Liver (tissue), 9 donors: ENCODE results near the gene DAG1. TPM values are rescaled to one million over a fixed set of nuclear protein-coding genes. Genes with fewer than 3 reads are reported as not detected.
A peak's percentile ranks its signal among the peaks of the same experiment; 100 is the strongest.

Source experiments
- DNase-seq: peaks from one replicate; pipeline ENCODE4 v3.0.0-alpha.2; 2017; ENCODE audit warnings: low spot score
- H3K27ac ChIP-seq, 2 donors: one replicate each; pipeline ENCODE4 v1.7.0; 2013; ENCODE audit warnings: inconsistent platforms in 2 of 2, low read length in 2 of 2, control low read depth in 1 of 2, low read depth in 1 of 2, mild to moderate bottlenecking in 1 of 2
- H3K27me3 ChIP-seq, 4 donors: one replicate each; pipeline versions ENCODE4 v1.6.1 to v1.7.0; 2013; ENCODE audit warnings: low read length in 3 of 4, inconsistent platforms in 1 of 4, mild to moderate bottlenecking in 1 of 4, moderate library complexity in 1 of 4; ENCODE audit not compliant: control insufficient read depth in 4 of 4, insufficient read depth in 4 of 4
- H3K36me3 ChIP-seq, 4 donors: one replicate each; pipeline versions ENCODE4 v1.6.1 to v1.7.0; 2013; ENCODE audit warnings: low read length in 3 of 4, mild to moderate bottlenecking in 3 of 4, low read depth in 1 of 4, moderate library complexity in 1 of 4; ENCODE audit not compliant: control insufficient read depth in 4 of 4, insufficient read depth in 3 of 4
- H3K4me1 ChIP-seq, 4 donors: one replicate each; pipeline versions ENCODE4 v1.6.1 to v1.7.0; 2013; ENCODE audit warnings: low read length in 3 of 4, mild to moderate bottlenecking in 3 of 4, moderate library complexity in 1 of 4; ENCODE audit not compliant: control insufficient read depth in 4 of 4, insufficient read depth in 4 of 4
- H3K4me3 ChIP-seq, 3 donors: one replicate each; pipeline versions ENCODE4 v1.6.1 to v1.7.0; 2013; ENCODE audit warnings: low read length in 3 of 3, control low read depth in 1 of 3, low read depth in 1 of 3, mild to moderate bottlenecking in 1 of 3
- H3K9ac ChIP-seq, 2 donors: one replicate each; pipeline ENCODE4 v1.7.0; 2013; ENCODE audit warnings: low read length in 2 of 2, mild to moderate bottlenecking in 2 of 2, moderate library complexity in 2 of 2, control low read depth in 1 of 2, low read depth in 1 of 2
- H3K9me3 ChIP-seq, 4 donors: one replicate each; pipeline versions ENCODE4 v1.6.1 to v1.7.0; 2013; ENCODE audit warnings: low read length in 3 of 4; ENCODE audit not compliant: control insufficient read depth in 4 of 4
- EGR1 ChIP-seq, 2 donors: IDR thresholded peaks; 2 replicates each; pipeline ENCODE4 v1.6.1; 2016 to 2018; ENCODE audit warnings: antibody characterized with exemption in 2 of 2, low read depth in 2 of 2
- HNF4A ChIP-seq, 2 donors: conservative IDR thresholded peaks; 2 replicates each; pipeline ENCODE4 v1.6.1; 2016; ENCODE audit warnings: antibody characterized with exemption in 2 of 2, mild to moderate bottlenecking in 2 of 2
- HNF4G ChIP-seq: IDR thresholded peaks from 2 replicates; pipeline ENCODE4 v1.6.1; 2016; ENCODE audit warnings: antibody characterized with exemption
- JUND ChIP-seq, 2 donors: IDR thresholded peaks; 2 replicates each; pipeline ENCODE4 v1.6.1; 2016; ENCODE audit warnings: antibody characterized with exemption in 2 of 2
- RAD21 ChIP-seq, 2 donors: IDR thresholded peaks; 2 replicates each; pipeline ENCODE4 v1.6.1; 2016; ENCODE audit warnings: antibody characterized with exemption in 2 of 2, mild to moderate bottlenecking in 2 of 2
- RXRA ChIP-seq, 2 donors: IDR thresholded peaks; 2 replicates each; pipeline ENCODE4 v1.6.1; 2017 to 2018; ENCODE audit warnings: antibody characterized with exemption in 2 of 2, mild to moderate bottlenecking in 1 of 2
- TAF1 ChIP-seq: conservative IDR thresholded peaks from 2 replicates; pipeline ENCODE4 v1.6.1; 2016; ENCODE audit warnings: antibody characterized with exemption, mild to moderate bottlenecking
- ZBTB33 ChIP-seq: IDR thresholded peaks from 2 replicates; pipeline ENCODE4 v1.6.1; 2016; ENCODE audit warnings: antibody characterized with exemption
- WGBS: extraction: QIAGEN DNeasy Blood & Tissue Kit; methylation state at CpG from one replicate; pipeline ENCODE4 v1.1.7; 2013; 5-methylcytosine and 5-hydroxymethylcytosine counted together
- polyA plus RNA-seq, 2 donors: library from polyadenylated mRNA; stranded (reverse) in 1 of 2; unstranded in 1 of 2; fragments of 200-250 nt in 1 of 2; fragments of >200 nt in 1 of 2; fragmentation: Nextera tagmentation in 1 of 2; extraction: Ambion mirVana in 1 of 2; gene quantifications; one replicate each; pipeline versions ENCODE4 v1.2.1 to v1.2.3, GENCODE V29; 2013 to 2015
- total RNA-seq, 2 donors: library from RNA; depleted of rRNA; stranded (reverse); fragments of >200 nt; gene quantifications; one replicate each; pipeline ENCODE4 v1.2.3, GENCODE V29; 2014
- TF ChIP-seq, protein P1 (sequence below): IDR thresholded peaks from 2 replicates; pipeline ENCODE4 v1.6.1; 2016; ENCODE audit warnings: antibody characterized with exemption
- TF ChIP-seq, protein P2 (sequence below): IDR thresholded peaks from 2 replicates; pipeline ENCODE4 v1.6.1; 2016; ENCODE audit warnings: antibody characterized with exemption
- TF ChIP-seq, protein P3 (sequence below): IDR thresholded peaks from 2 replicates; pipeline ENCODE4 v1.6.1; 2016; ENCODE audit warnings: antibody characterized with exemption, mild to moderate bottlenecking
- donor health status: healthy.
- donor health status: healthy.
- donor health status: healthy.
- donor health status: healthy.
- donor health status: healthy.

DAG1 gene
- total and polyA plus RNA-seq, 4 donors, result 12.1 to 54.4 (median 28.5) TPM

DNA sequence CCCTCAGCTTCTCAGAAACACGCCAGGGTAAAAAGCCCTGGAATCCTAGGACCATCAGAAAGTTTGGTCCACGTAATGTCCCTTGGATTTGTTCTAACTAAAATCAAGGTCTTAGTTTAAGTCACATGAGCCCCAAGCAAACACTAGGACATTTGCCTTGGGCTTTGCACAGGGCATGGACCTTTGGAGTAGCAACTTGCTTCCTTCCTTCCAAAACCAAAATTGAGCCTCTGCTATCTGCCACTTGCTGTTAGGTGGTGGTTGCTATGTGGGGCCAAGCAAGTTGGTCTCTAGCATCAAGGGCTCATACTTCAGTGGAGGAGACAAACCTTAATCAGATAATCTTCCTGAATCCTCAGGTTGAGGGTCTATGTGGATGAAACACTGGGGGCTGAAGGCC, 4.0 kb upstream of the DAG1 start:
- DNase-seq, result no peak
- H3K4me1 ChIP-seq, result peaks cover 4 to 17% (median 11%) of the 10 kb centered on the region in 4 donors
- no peak overlapping the region for H3K27ac ChIP-seq
- no peak overlapping the region for H3K9ac ChIP-seq
- no peak overlapping the region for H3K4me3 ChIP-seq
- H3K9me3 ChIP-seq, result no peaks in the 10 kb centered on the region
- TF ChIP-seq, protein P1, sequence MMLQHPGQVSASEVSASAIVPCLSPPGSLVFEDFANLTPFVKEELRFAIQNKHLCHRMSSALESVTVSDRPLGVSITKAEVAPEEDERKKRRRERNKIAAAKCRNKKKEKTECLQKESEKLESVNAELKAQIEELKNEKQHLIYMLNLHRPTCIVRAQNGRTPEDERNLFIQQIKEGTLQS, result no peak
- TF ChIP-seq HNF4G, result no peak
- no peak for TF ChIP-seq EGR1 (IDR thresholded peaks at IDR 0.05; ENCODE audit: low read depth in 2 of 2)
- TF ChIP-seq, protein P2, sequence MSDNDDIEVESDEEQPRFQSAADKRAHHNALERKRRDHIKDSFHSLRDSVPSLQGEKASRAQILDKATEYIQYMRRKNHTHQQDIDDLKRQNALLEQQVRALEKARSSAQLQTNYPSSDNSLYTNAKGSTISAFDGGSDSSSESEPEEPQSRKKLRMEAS, result no peak
- TF ChIP-seq, protein P3, sequence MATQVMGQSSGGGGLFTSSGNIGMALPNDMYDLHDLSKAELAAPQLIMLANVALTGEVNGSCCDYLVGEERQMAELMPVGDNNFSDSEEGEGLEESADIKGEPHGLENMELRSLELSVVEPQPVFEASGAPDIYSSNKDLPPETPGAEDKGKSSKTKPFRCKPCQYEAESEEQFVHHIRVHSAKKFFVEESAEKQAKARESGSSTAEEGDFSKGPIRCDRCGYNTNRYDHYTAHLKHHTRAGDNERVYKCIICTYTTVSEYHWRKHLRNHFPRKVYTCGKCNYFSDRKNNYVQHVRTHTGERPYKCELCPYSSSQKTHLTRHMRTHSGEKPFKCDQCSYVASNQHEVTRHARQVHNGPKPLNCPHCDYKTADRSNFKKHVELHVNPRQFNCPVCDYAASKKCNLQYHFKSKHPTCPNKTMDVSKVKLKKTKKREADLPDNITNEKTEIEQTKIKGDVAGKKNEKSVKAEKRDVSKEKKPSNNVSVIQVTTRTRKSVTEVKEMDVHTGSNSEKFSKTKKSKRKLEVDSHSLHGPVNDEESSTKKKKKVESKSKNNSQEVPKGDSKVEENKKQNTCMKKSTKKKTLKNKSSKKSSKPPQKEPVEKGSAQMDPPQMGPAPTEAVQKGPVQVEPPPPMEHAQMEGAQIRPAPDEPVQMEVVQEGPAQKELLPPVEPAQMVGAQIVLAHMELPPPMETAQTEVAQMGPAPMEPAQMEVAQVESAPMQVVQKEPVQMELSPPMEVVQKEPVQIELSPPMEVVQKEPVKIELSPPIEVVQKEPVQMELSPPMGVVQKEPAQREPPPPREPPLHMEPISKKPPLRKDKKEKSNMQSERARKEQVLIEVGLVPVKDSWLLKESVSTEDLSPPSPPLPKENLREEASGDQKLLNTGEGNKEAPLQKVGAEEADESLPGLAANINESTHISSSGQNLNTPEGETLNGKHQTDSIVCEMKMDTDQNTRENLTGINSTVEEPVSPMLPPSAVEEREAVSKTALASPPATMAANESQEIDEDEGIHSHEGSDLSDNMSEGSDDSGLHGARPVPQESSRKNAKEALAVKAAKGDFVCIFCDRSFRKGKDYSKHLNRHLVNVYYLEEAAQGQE, result no peak
- WGBS, result 78% methylated on average over 2 of the region's 2 CpGs
- no peaks in the 10 kb centered on the region for H3K27me3 ChIP-seq
- H3K36me3 ChIP-seq, result no peaks in the 10 kb centered on the region

GRCh38 chr3:49469037-49469935, 781 bp upstream of the DAG1 start:
- DNase-seq, result peak; percentile 49

More at GRCh38 chr3:49469037-49469935, 781 bp upstream of the DAG1 start:
- 17% methylated on average over 23 of the region's 23 CpGs for WGBS
- H3K4me1 ChIP-seq, result peaks cover 4 to 29% (median 22%) of the 10 kb centered on the region in 4 donors
- no peaks in the 10 kb centered on the region for H3K36me3 ChIP-seq
- H3K4me3 ChIP-seq, result peak overlapping the region; percentile 34 to 71 (median 54)
- no peaks in the 10 kb centered on the region for H3K9me3 ChIP-seq
- peak overlapping the region; percentile 81 to 94 for H3K27ac ChIP-seq
- peak overlapping the region in 1 of 2 donors; percentile 71 for H3K9ac ChIP-seq
- no peaks in the 10 kb centered on the region for H3K27me3 ChIP-seq
- TF ChIP-seq HNF4A (conservative IDR thresholded peaks at IDR 0.05) (peak in 1 of 2 donors; percentile 20), RAD21 (IDR thresholded peaks at IDR 0.05) (peak in 1 of 2 donors; percentile 33), HNF4G (no peak), JUND (IDR thresholded peaks at IDR 0.05) (no peak), RXRA (IDR thresholded peaks at IDR 0.05) (peak; percentile 31 to 55), ZBTB33 (no peak), TAF1 (peak; percentile 59)
- TF ChIP-seq, protein P3, result no peak
